HG02943 (cell line): ENCODE measurements around the gene IFRD1.
"Not testable (repeated sequence)": the region's sequence is repeated elsewhere in the genome, so short reads cannot be mapped to it uniquely, and the experiment has no call there.

Source experiments
- ATAC-seq: cut with Tn5 transposase; IDR thresholded peaks from one replicate; pipeline ENCODE4 v1.9.1; 2021; ENCODE audit warnings: mild to moderate bottlenecking, low read depth, moderate library complexity; ENCODE audit not compliant: unreplicated experiment

IFRD1 gene

DNA sequence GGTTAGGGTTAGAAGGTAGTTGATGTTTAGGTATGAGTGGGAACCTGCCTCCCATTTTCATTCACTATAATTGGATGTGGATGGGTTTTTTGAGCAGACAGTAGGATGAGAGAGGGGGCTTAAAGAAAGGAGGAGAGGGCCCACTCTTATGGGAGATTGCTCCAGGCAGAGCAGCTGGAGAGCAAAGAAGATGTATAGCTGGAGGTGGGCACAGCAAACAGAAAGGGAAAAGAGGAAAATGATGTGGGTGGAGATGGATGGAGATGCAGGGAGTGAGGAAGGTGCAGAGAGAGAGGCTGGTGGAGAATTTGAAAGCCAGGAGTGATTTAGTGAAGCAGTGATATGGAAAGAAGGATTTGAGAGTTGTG is 60.5 kb downstream of the IFRD1 start:
- ATAC-seq: no peak

DNA sequence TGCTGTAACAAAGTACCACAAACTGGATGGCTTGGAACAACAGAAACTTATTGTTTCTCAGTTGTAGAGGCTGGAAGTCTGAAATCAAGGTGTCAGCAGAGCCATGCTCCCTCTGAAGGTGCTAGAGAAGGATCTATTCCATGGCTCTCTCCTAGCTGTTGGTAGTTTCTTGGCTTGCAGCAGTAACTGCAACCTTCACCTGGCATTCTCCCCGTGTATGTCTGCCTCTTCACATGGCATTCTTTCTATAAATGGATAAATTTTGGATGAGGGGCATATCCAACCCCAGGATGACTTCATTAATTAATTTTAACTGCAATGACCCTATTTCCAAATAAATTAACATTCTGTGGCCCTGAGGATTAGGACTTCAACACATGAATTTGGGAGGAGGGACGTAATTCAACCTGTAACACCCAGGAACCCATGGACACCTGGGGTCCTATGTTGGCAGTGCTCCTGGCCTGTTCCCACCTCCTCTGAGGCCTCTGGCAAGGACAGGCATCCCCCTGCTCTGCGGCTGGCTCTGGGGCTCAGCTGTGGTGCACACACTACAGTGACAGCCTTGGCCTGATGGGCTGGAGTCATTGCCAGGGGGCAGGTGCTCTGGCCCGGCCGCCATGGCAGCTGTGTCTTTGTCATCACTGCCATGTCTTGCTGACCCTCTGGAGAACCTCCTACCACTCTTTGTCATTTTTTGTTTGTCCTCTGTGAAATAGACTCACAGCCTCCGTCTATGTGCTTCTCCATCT is 61.4 kb downstream of the IFRD1 start:
- no peak for ATAC-seq

DNA sequence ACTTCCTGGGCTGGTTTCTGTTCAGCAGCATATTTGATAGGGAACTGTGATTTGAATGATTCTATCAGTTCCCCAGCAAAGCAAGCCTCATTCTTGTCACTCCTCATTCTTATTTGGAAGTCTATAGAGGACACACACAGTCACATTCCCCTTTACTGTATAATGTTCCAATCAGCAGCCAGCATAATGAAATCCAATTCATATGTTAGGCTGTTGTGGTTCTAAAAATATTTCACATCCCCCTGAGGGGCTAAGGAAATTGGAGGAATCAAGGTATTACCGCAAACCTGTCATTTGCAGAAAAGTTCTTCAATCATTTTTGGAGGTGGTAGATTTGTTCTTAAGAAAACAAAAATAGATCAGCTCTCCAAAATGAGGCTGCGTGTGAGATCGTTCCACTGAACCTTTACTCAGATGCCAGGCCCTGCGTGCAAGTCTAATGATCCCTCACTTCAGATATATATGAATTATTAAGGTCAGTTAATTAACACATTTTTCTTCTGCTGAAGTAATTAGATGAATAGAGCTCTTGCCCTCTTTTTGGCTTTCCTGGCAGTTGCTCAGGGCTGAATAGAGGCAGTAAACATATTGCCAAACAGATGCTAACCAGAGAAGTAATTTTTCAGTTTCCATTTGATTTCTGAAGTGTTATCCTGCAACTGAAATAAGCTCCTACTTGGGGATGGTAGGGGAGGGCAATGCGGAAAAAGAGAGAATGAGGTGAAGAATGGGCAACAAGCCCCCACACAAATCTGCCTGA is 62.4 kb downstream of the IFRD1 start:
- no peak for ATAC-seq

DNA sequence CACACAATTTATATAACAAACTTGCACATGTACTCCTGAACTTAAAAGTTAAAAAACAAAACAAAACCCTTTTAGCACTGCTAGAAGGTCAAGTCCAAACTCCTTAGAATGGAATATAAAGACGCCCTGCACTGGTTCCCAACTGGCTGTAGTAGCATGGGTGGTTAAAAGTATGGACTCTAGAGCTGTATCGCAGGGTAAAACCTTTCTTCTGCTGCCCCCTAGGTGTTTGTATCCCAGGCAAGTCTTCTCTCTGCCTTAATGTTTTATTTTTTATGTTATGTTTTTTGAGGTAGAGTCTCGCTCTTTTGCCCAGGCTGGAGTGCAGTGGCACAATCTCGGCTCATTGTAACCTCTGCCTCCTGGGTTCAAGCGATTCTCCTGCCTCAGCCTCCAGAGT is 65.7 kb downstream of the IFRD1 start:
- no peak for ATAC-seq

DNA sequence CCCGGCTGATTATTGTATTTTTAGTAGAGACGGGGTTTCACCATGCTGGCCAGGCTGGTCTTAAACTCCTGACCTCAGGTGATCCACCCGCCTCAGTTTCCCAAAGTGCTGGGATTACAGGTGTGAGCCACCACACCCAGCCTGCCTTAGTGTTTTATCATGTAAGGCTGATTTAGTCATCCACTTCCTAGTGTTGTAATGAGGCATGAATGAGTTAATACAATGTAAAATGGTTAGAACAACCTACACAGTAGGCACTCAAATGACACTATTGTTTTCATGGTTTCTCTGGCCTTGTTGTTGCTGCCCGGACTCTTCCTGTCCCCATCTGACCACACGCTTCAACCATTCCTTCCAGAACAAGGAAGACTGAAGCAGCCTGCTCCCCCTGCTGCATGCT is 66.2 kb downstream of the IFRD1 start:
- ATAC-seq: not testable (repeated sequence)

DNA sequence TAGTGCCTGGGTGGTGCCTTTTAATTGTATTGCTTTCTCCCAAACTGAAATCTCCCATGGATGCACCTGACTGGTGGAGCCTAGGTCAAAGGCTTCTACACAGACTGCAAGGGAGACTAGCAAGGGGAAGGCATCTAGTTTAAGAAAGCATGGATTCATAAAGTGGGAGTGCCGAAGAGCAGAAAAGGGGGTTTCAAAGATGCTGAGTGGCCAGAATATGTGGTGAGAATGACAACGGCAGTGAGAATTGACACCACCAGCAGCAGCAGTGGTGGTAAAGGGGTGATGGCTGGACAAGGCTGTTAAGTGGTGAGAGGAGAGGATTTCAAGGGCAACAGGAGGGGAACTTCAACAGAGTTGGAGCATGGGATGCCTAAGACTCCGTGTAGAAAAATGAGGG is 67.2 kb downstream of the IFRD1 start:
- no peak for ATAC-seq

DNA sequence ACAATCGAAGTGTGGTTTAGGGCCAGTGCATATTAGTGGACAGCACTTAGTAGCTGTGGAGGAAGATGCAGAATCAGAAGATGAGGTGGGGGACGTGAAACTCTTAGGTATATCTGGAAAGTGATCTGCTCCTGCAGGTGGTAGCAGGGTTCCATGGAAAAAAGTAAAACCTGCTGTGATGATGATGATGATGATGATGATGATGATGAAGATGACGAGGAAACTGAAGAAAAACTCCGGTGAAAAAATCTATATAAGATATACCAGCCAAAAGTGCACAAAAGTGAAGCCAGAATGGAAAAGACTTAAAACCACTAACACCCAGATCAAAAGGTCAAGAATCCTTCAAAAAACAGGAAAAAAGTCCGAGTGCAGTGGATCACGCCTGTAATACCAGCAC is 70.5 kb downstream of the IFRD1 start:
- no peak for ATAC-seq

DNA sequence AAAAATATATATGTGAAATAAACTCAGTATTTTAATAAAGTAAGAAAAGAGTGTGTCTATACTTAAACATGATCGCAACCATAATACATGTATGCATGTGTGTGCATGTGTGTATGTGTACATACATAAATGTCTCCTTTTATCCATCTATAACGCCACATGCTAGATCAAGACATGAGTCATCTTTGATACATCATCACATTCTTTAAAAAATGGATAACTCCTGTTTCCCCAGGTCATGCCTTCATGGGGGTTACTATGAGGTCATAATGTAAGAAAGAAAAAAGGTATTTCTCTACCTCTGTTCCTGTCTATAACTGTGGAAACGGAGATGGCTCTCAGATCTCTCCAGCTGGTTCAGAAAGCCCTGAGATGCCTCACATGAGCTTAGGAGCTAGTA is 71.7 kb downstream of the IFRD1 start:
- no peak for ATAC-seq

DNA sequence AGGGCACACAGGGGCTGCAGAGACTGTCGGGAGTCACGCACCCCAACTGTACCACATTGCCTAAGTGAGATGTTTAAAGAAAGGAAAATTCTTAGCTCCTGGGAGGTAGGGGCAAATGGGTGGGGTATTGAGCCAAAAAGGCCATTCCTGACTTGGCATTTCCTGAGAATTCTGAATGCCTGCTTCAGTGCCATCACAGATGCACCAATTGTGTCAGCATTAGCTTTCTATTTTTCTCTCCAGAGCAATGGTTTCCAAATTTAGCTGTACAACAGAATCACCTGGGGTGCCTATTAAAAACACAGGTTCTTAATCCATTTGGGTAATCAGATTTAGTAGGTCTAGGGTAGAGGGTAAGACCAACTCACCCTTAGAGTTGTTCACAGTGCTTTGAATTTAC is 73.6 kb downstream of the IFRD1 start:
- ATAC-seq: no peak
